ENCODE results near the gene TRAPPC3.

DNA sequence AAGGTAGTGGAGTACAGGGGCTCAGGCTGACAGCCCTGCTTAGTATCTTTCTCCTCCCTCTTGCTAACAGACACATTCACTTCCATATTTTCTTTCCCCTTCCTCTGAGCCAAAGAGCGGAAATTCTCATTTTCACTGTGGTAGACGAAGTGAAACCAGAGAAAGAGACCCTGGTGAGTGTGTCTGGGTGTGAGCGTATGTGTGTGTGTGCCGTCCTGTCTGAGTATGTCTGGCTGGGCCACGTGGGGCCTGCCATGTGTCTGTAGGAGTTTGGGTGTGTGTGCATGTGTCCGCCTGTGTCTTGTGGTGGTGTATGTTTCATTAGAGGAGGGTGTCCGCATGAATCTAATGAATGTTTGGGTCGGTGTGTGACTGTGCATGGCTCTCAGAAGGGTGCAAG is 25.9 kb downstream of the TRAPPC3 start:
- TF ChIP-seq, protein P1, sequence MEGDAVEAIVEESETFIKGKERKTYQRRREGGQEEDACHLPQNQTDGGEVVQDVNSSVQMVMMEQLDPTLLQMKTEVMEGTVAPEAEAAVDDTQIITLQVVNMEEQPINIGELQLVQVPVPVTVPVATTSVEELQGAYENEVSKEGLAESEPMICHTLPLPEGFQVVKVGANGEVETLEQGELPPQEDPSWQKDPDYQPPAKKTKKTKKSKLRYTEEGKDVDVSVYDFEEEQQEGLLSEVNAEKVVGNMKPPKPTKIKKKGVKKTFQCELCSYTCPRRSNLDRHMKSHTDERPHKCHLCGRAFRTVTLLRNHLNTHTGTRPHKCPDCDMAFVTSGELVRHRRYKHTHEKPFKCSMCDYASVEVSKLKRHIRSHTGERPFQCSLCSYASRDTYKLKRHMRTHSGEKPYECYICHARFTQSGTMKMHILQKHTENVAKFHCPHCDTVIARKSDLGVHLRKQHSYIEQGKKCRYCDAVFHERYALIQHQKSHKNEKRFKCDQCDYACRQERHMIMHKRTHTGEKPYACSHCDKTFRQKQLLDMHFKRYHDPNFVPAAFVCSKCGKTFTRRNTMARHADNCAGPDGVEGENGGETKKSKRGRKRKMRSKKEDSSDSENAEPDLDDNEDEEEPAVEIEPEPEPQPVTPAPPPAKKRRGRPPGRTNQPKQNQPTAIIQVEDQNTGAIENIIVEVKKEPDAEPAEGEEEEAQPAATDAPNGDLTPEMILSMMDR (conservative IDR thresholded peaks at IDR 0.05 in 1 of 2, IDR thresholded peaks at IDR 0.05 in 1 of 2; ENCODE audit: extremely low read depth in 1 of 2, insufficient read depth in 1 of 2, low read depth in 1 of 2, low read length in 2 of 2) = no peak
- TF ChIP-seq EZH2 (IDR thresholded peaks at IDR 0.05; ENCODE audit: borderline replicate concordance, low read length) = no peak
